Measurements from ENCODE around the gene EPS8.
"Not testable (repeated sequence)": the region's sequence is repeated elsewhere in the genome, so short reads cannot be mapped to it uniquely, and the experiment has no call there.

- TF ChIP-seq, protein P1, sequence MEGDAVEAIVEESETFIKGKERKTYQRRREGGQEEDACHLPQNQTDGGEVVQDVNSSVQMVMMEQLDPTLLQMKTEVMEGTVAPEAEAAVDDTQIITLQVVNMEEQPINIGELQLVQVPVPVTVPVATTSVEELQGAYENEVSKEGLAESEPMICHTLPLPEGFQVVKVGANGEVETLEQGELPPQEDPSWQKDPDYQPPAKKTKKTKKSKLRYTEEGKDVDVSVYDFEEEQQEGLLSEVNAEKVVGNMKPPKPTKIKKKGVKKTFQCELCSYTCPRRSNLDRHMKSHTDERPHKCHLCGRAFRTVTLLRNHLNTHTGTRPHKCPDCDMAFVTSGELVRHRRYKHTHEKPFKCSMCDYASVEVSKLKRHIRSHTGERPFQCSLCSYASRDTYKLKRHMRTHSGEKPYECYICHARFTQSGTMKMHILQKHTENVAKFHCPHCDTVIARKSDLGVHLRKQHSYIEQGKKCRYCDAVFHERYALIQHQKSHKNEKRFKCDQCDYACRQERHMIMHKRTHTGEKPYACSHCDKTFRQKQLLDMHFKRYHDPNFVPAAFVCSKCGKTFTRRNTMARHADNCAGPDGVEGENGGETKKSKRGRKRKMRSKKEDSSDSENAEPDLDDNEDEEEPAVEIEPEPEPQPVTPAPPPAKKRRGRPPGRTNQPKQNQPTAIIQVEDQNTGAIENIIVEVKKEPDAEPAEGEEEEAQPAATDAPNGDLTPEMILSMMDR (IDR thresholded peaks at IDR 0.05), result not testable (repeated sequence)
- not testable (repeated sequence) for TF ChIP-seq POLR2AphosphoS5, POLR2A (IDR thresholded peaks at IDR 0.05)
These were observed 172.7 kb downstream of the EPS8 start for GRCh38 chr12:15616495-15616894.

All from stomach (tissue), 4 donors.